Adipocyte (in vitro differentiated cells): ENCODE results near the gene ANKRD13D.

Experiments used
- DNase-seq: peaks from one replicate; pipeline ENCODE4 v3.0.0-alpha.2; 2015; ENCODE audit warnings: low read depth
- H3K27me3 ChIP-seq: replicated peaks from 2 replicates; pipeline ENCODE4 v1.7.0; 2013; ENCODE audit warnings: mild to moderate bottlenecking, low read length, moderate library complexity; ENCODE audit not compliant: control insufficient read depth, insufficient read depth
- H3K36me3 ChIP-seq: 2 replicates; pipeline ENCODE4 v1.7.0; 2013; ENCODE audit warnings: low read length, mild to moderate bottlenecking, moderate library complexity; ENCODE audit not compliant: control insufficient read depth, insufficient read depth, severe bottlenecking
- H3K4me1 ChIP-seq: 2 replicates; pipeline ENCODE4 v1.7.0; 2013; ENCODE audit warnings: mild to moderate bottlenecking, low read length, moderate library complexity; ENCODE audit not compliant: control insufficient read depth, insufficient read depth
- H3K4me3 ChIP-seq: 2 replicates; pipeline ENCODE4 v1.7.0; 2013; ENCODE audit warnings: mild to moderate bottlenecking, low read length, moderate library complexity
- H3K9ac ChIP-seq: 2 replicates; pipeline ENCODE4 v1.7.0; 2013; ENCODE audit warnings: mild to moderate bottlenecking, low read length, moderate library complexity
- H3K9me3 ChIP-seq: 2 replicates; pipeline ENCODE4 v1.7.0; 2013; ENCODE audit warnings: mild to moderate bottlenecking, low read length, moderate library complexity; ENCODE audit not compliant: control insufficient read depth

ANKRD13D gene

GRCh38 chr11:67291481-67292381 is 2.6 kb downstream of the ANKRD13D start:
- Histone ChIP-seq H3K36me3 (peaks cover 47% of the 10 kb centered on the region), H3K4me1 (peaks cover 35% of the 10 kb centered on the region), H3K4me3 (no peak overlapping the region), H3K27me3 (no peaks in the 10 kb centered on the region), H3K9ac (peak overlapping the region; percentile 20), H3K9me3 (peaks cover 7% of the 10 kb centered on the region)
- DNase-seq: no peak

- Histone ChIP-seq H3K4me1 (peaks cover 34% of the 10 kb centered on the region), H3K36me3 (peaks cover 44% of the 10 kb centered on the region), H3K27me3 (no peaks in the 10 kb centered on the region), H3K4me3 (no peak overlapping the region), H3K9ac (no peak overlapping the region), H3K9me3 (peaks cover 7% of the 10 kb centered on the region)
- DNase-seq: peak; percentile 34
These were observed 3.6 kb downstream of the ANKRD13D start for GRCh38 chr11:67292671-67293070.

- DNase-seq: no peak
- H3K36me3 ChIP-seq: peaks cover 44% of the 10 kb centered on the region
- peaks cover 29% of the 10 kb centered on the region for H3K4me1 ChIP-seq
These were observed 4.0 kb downstream of the ANKRD13D start for GRCh38 chr11:67293090-67293489.

GRCh38 chr11:67295846-67296245 is 6.7 kb downstream of the ANKRD13D start:
- no peaks in the 10 kb centered on the region for H3K27me3 ChIP-seq
- peaks cover 7% of the 10 kb centered on the region for H3K9me3 ChIP-seq
- H3K36me3 ChIP-seq: peaks cover 61% of the 10 kb centered on the region
- peaks cover 16% of the 10 kb centered on the region for H3K4me1 ChIP-seq
- H3K9ac ChIP-seq: no peak overlapping the region
- peak overlapping the region; percentile 9 for H3K4me3 ChIP-seq
- DNase-seq: no peak

More at GRCh38 chr11:67293090-67293489, 4.0 kb downstream of the ANKRD13D start:
- H3K9ac ChIP-seq: no peak overlapping the region
- H3K27me3 ChIP-seq: no peaks in the 10 kb centered on the region
- no peak overlapping the region for H3K4me3 ChIP-seq
- peaks cover 7% of the 10 kb centered on the region for H3K9me3 ChIP-seq

GRCh38 chr11:67298786-67299185 is 9.7 kb downstream of the ANKRD13D start:
- no peak for DNase-seq
- Histone ChIP-seq H3K4me3 (no peak overlapping the region), H3K4me1 (peaks cover 9% of the 10 kb centered on the region), H3K9me3 (peaks cover 7% of the 10 kb centered on the region), H3K9ac (no peak overlapping the region), H3K27me3 (no peaks in the 10 kb centered on the region), H3K36me3 (peaks cover 50% of the 10 kb centered on the region)

GRCh38 chr11:67299471-67300191 is 10.5 kb downstream of the ANKRD13D start:
- no peaks in the 10 kb centered on the region for H3K27me3 ChIP-seq
- no peak for DNase-seq
- peaks cover 48% of the 10 kb centered on the region for H3K36me3 ChIP-seq
- peaks cover 15% of the 10 kb centered on the region for H3K4me1 ChIP-seq
- no peak overlapping the region for H3K4me3 ChIP-seq
- H3K9ac ChIP-seq: no peak overlapping the region
- peaks cover 7% of the 10 kb centered on the region for H3K9me3 ChIP-seq

- H3K4me1 ChIP-seq: peaks cover 16% of the 10 kb centered on the region
- H3K9me3 ChIP-seq: peaks cover 7% of the 10 kb centered on the region
- peaks cover 48% of the 10 kb centered on the region for H3K36me3 ChIP-seq
- DNase-seq: no peak
- no peak overlapping the region for H3K4me3 ChIP-seq
- H3K27me3 ChIP-seq: no peaks in the 10 kb centered on the region
- no peak overlapping the region for H3K9ac ChIP-seq
These were observed 11.2 kb downstream of the ANKRD13D start for GRCh38 chr11:67300256-67300755.

- H3K4me3 ChIP-seq: no peak overlapping the region
- peaks cover 4% of the 10 kb centered on the region for H3K9me3 ChIP-seq
- H3K4me1 ChIP-seq: peaks cover 16% of the 10 kb centered on the region
- no peak overlapping the region for H3K9ac ChIP-seq
- H3K36me3 ChIP-seq: peaks cover 43% of the 10 kb centered on the region
- no peaks in the 10 kb centered on the region for H3K27me3 ChIP-seq
- no peak for DNase-seq
These were observed 11.7 kb downstream of the ANKRD13D start for GRCh38 chr11:67300756-67301312.

GRCh38 chr11:67301313-67301921 is 12.3 kb downstream of the ANKRD13D start:
- no peaks in the 10 kb centered on the region for H3K27me3 ChIP-seq
- no peak for DNase-seq
- H3K9me3 ChIP-seq: no peaks in the 10 kb centered on the region
- H3K4me3 ChIP-seq: no peak overlapping the region
- H3K36me3 ChIP-seq: peaks cover 41% of the 10 kb centered on the region
- peaks cover 16% of the 10 kb centered on the region for H3K4me1 ChIP-seq
- H3K9ac ChIP-seq: no peak overlapping the region

- Histone ChIP-seq H3K36me3 (peaks cover 36% of the 10 kb centered on the region), H3K9me3 (no peaks in the 10 kb centered on the region), H3K4me3 (peak overlapping the region; percentile 90), H3K4me1 (peaks cover 16% of the 10 kb centered on the region), H3K27me3 (no peaks in the 10 kb centered on the region), H3K9ac (peak overlapping the region; percentile 89)
- DNase-seq: no peak
These were observed 12.9 kb downstream of the ANKRD13D start for GRCh38 chr11:67301951-67302516.
